Bronchial epithelial cell (primary cell): ENCODE data around the gene SERP2. TPM values are rescaled to one million over a fixed set of nuclear protein-coding genes. Genes with fewer than 3 reads are reported as not detected.
A peak's percentile ranks its signal among the peaks of the same experiment; 100 is the strongest.

Source experiments
- DNase-seq: peaks from one replicate; pipeline ENCODE4 v3.0.0-alpha.2; 2010; ENCODE audit warnings: low read depth
- FAIRE-seq: peaks from 2 replicates; lab custom pipeline; 2011; peaks lifted over from hg19 to GRCh38; lab: Jason Lieb, UNC
- H3K27me3 ChIP-seq: 2 replicates; pipeline ENCODE4 v1.5.1; 2011; ENCODE audit warnings: low read length; ENCODE audit not compliant: control insufficient read depth, insufficient read depth
- H3K36me3 ChIP-seq: 2 replicates; pipeline ENCODE4 v1.5.1; 2011; ENCODE audit warnings: low read length; ENCODE audit not compliant: control insufficient read depth, insufficient read depth
- H3K4me3 ChIP-seq: 2 replicates; pipeline ENCODE4 v1.5.1; 2011; ENCODE audit warnings: mild to moderate bottlenecking, low read depth, low read length, control low read depth
- total RNA-seq: library from RNA; depleted of rRNA; stranded (reverse); fragments of >200 nt; gene quantifications from 2 replicates; pipeline ENCODE4 v1.2.1, GENCODE V29; 2014
- TF ChIP-seq, protein P1 (sequence below): IDR thresholded peaks from 2 replicates; pipeline ENCODE4 v1.5.1; 2011; ENCODE audit warnings: mild to moderate bottlenecking, moderate library complexity, low read length, control low read depth, inconsistent platforms; ENCODE audit not compliant: insufficient read depth, severe bottlenecking

Gene SERP2
- total RNA-seq, 1 donor from 2014 or later: 1.1 TPM

DNA sequence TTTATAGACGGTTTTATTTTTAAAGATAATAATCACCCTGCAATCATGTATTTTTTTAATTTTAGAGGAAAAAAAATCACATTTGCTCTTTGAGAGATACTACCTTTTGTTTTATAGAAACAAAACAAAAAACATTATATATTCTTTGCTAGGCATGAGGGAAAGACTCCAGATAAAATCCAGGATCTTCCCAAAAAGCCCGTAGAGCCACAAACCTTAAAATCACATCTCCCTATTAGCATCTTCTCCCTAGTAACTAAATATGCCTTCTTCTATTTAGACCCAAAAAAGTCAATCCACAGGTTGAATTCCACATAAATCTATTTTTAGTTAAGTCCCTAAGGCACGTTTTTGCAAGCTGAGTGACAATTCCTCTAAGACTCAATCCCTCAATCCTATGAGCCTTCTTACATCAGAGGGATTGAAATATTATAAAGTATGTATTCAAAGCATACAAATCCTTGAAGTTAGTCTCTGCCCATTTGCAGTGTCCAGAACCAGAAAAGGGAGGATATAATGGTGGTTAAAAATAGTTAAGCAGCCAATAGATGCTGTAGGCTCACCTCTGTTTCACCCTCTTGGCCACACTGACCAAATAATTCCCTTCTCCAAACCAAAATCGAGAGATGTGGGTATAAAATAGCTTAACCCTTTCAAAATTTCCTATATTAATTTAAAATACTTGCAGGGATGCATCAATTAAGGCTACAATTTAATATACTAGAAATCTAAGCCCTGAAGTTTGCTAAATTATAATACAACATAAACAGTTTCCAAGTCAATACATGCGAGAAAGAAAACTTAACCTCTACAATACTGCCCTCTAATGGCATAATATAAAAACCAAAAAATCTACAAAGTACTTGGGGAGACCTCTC, 64.0 kb downstream of the SERP2 start:
- peak overlapping the region; percentile 65 for H3K4me3 ChIP-seq
- DNase-seq (peak; percentile 73), FAIRE-seq (no peak)
- peaks cover 7% of the 10 kb centered on the region for H3K36me3 ChIP-seq
- TF ChIP-seq, protein P1, sequence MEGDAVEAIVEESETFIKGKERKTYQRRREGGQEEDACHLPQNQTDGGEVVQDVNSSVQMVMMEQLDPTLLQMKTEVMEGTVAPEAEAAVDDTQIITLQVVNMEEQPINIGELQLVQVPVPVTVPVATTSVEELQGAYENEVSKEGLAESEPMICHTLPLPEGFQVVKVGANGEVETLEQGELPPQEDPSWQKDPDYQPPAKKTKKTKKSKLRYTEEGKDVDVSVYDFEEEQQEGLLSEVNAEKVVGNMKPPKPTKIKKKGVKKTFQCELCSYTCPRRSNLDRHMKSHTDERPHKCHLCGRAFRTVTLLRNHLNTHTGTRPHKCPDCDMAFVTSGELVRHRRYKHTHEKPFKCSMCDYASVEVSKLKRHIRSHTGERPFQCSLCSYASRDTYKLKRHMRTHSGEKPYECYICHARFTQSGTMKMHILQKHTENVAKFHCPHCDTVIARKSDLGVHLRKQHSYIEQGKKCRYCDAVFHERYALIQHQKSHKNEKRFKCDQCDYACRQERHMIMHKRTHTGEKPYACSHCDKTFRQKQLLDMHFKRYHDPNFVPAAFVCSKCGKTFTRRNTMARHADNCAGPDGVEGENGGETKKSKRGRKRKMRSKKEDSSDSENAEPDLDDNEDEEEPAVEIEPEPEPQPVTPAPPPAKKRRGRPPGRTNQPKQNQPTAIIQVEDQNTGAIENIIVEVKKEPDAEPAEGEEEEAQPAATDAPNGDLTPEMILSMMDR: no peak
- no peaks in the 10 kb centered on the region for H3K27me3 ChIP-seq

DNA sequence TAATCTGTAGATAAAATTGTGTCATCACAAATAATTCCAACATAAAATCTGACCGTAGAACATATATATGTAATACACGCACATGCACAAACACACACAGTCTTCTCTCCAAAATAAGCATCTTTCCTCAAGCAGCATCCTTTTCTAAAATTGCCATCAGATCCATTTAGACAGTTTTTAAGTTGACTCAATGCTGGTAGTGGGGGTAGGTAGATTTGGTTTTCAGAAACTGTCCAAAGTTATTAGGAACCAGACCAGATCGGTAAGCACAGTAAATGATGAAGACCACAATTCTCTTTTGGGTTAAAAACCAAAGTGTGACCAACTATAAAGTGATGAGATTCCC, 64.6 kb downstream of the SERP2 start:
- no peaks in the 10 kb centered on the region for H3K27me3 ChIP-seq
- DNase-seq (no peak), FAIRE-seq (no peak)
- H3K4me3 ChIP-seq: no peak overlapping the region
- H3K36me3 ChIP-seq: peaks cover 7% of the 10 kb centered on the region
- TF ChIP-seq, protein P1: no peak

DNA sequence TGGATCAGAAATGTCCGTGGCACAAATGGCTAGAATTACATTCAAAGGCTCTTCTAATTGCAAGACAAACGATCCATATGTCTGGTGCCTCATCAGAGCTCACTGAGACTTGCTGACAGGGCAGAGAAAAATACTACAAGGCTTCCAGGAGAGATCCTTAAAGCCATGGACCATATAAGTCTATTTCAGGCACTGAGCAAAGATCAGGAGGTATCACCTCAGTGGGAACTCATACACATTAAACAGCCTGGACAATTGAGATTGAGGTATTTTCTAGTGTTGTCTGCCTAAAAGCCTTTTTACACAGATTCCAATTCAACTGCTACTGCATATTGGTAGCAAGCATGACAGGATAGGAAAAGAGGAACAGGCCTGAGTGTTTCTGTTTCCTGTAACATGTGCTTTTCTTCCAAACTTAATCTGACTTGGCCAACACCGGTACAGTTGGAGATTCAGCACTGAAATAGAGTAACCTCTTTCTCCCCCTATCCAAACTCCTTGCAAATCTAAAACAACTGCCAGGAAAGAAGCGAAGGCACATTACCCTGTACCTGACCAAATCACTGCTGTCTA, 65.9 kb downstream of the SERP2 start:
- FAIRE-seq (no peak), DNase-seq (no peak)
- peaks cover 1% of the 10 kb centered on the region for H3K36me3 ChIP-seq
- no peak overlapping the region for H3K4me3 ChIP-seq
- H3K27me3 ChIP-seq: no peaks in the 10 kb centered on the region
- TF ChIP-seq, protein P1: no peak

DNA sequence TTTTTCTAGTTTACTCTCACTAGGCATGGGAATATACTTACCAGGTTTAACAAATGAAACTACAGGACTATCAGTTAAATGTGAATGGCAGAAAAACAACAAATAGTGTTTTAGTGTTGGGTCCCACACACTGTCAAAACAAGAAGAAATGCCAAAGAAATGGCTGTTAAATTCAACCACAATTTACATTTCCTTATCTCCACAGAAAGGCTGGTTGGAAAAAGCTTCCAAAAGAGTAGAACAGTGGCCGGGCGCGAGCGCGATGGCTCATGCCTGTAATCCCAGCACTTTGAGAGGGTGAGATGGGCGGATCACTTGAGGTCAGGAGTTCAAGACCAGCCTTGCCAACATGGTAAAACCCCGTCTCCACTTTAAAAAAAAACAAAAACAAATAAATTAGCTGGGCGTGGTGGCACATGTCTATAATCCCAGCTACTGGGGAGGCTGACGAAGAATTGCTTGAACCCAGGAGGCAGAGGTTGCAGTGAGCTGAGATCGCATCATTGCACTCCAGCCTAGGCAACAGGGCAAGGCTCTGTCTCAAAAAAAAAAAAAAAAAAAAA, 66.5 kb downstream of the SERP2 start:
- H3K27me3 ChIP-seq: no peaks in the 10 kb centered on the region
- FAIRE-seq: peak; percentile 81
- DNase-seq: no peak
- TF ChIP-seq, protein P1: no peak
- no peak overlapping the region for H3K4me3 ChIP-seq
- no peaks in the 10 kb centered on the region for H3K36me3 ChIP-seq

Other genes with a start within 250 kb of the SERP2 start
- gene TSC22D1, start 202.5 kb downstream of the SERP2 start, total RNA-seq: 67.3 and 70.8 TPM in 2 replicates